ENCODE data around the gene PEX5L. TPM values are rescaled to one million over a fixed set of nuclear protein-coding genes. Genes with fewer than 3 reads are reported as not detected.
A peak's percentile ranks its signal among the peaks of the same experiment; 100 is the strongest.

PEX5L gene
- total RNA-seq, 1 experiment from 2014 or later, result not detected

DNA sequence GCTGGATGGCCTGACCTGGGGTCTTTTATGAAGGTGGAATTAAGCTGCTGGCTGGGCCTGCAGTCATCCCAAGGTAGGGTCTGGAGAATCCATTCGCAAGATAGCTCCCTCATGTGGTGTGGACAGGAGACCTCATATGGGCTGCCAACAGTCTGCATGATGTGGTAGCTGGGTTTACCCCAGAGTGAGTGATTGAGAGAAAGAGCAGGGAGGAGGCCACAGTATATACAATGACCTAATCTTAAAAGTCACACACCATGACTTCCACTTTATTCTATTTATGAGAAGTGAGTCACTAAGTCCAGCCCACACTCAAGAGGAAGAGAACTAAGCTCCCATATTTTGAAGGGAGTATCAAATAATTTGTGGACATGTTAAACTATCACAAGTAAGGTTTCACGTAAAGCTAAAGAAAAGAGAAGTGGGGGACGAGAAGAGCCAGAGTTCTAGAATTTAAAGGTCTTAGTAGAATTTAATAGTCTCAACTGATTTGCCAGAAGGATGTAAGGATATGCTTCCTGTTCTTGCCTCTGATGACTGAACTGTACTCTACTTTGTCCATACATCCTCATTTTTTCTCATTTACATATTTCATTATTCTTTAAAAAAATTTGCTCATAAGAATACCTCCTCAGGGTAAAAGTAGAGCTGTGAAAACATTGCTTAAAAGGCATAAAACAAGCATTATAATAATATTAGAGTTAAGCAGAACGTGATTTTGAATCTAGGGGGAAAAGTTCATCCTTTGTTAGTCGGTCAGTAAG lies 184.4 kb downstream of the PEX5L start:
- BruUV-seq (replicated peaks), result no TSS peak
- no peaks in the 10 kb centered on the region for H3K27me3 ChIP-seq (ENCODE audit: insufficient read depth, low read length)
- CTCF ChIA-PET, result interaction anchor here (0.9 to 2.7 kb wide), 4 partner anchors 21 to 203 kb away, joined by 3 to 14 read pairs (median 4); no protein-coding TSS in a partner anchor
- TF ChIP-seq, protein P1, sequence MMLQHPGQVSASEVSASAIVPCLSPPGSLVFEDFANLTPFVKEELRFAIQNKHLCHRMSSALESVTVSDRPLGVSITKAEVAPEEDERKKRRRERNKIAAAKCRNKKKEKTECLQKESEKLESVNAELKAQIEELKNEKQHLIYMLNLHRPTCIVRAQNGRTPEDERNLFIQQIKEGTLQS (IDR thresholded peaks at IDR 0.05), result no peak
- TF ChIP-seq, protein P2, sequence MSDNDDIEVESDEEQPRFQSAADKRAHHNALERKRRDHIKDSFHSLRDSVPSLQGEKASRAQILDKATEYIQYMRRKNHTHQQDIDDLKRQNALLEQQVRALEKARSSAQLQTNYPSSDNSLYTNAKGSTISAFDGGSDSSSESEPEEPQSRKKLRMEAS (IDR thresholded peaks at IDR 0.05), result no peak
- TF ChIP-seq FOSL1 (IDR thresholded peaks at IDR 0.05; ENCODE audit: low read depth) (no peak), SP1 (IDR thresholded peaks at IDR 0.05; ENCODE audit: low read depth) (no peak), RAD21 (IDR thresholded peaks at IDR 0.05; ENCODE audit: low read depth) (peak; percentile 11; the same call in 1 of the 2 replicates)
- TF ChIP-seq, protein P3, sequence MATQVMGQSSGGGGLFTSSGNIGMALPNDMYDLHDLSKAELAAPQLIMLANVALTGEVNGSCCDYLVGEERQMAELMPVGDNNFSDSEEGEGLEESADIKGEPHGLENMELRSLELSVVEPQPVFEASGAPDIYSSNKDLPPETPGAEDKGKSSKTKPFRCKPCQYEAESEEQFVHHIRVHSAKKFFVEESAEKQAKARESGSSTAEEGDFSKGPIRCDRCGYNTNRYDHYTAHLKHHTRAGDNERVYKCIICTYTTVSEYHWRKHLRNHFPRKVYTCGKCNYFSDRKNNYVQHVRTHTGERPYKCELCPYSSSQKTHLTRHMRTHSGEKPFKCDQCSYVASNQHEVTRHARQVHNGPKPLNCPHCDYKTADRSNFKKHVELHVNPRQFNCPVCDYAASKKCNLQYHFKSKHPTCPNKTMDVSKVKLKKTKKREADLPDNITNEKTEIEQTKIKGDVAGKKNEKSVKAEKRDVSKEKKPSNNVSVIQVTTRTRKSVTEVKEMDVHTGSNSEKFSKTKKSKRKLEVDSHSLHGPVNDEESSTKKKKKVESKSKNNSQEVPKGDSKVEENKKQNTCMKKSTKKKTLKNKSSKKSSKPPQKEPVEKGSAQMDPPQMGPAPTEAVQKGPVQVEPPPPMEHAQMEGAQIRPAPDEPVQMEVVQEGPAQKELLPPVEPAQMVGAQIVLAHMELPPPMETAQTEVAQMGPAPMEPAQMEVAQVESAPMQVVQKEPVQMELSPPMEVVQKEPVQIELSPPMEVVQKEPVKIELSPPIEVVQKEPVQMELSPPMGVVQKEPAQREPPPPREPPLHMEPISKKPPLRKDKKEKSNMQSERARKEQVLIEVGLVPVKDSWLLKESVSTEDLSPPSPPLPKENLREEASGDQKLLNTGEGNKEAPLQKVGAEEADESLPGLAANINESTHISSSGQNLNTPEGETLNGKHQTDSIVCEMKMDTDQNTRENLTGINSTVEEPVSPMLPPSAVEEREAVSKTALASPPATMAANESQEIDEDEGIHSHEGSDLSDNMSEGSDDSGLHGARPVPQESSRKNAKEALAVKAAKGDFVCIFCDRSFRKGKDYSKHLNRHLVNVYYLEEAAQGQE (IDR thresholded peaks at IDR 0.05; ENCODE audit: low read depth), result no peak
- TF ChIP-seq, protein P4, sequence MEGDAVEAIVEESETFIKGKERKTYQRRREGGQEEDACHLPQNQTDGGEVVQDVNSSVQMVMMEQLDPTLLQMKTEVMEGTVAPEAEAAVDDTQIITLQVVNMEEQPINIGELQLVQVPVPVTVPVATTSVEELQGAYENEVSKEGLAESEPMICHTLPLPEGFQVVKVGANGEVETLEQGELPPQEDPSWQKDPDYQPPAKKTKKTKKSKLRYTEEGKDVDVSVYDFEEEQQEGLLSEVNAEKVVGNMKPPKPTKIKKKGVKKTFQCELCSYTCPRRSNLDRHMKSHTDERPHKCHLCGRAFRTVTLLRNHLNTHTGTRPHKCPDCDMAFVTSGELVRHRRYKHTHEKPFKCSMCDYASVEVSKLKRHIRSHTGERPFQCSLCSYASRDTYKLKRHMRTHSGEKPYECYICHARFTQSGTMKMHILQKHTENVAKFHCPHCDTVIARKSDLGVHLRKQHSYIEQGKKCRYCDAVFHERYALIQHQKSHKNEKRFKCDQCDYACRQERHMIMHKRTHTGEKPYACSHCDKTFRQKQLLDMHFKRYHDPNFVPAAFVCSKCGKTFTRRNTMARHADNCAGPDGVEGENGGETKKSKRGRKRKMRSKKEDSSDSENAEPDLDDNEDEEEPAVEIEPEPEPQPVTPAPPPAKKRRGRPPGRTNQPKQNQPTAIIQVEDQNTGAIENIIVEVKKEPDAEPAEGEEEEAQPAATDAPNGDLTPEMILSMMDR (IDR thresholded peaks at IDR 0.05 in 2 of 3, conservative IDR thresholded peaks at IDR 0.05 in 1 of 3; ENCODE audit: borderline replicate concordance in 1 of 3, insufficient read depth in 1 of 3, low read depth in 2 of 3, low read length in 2 of 3), result peak in 2 of 3 experiments; percentile 21 to 29; a peak in 1 of 6 replicates
- no peak overlapping the region for H3K4me2 ChIP-seq (ENCODE audit: low read length)
- no peak overlapping the region for H3K9ac ChIP-seq (ENCODE audit: low read length)
- H3K9me2 ChIP-seq (ENCODE audit: insufficient read depth), result no peaks in the 10 kb centered on the region
- no peaks in the 10 kb centered on the region for H3K36me3 ChIP-seq (ENCODE audit: control insufficient read depth in 1 of 2, insufficient read depth in 2 of 2, low read length in 2 of 2)
- no peaks in the 10 kb centered on the region for H3K4me1 ChIP-seq (ENCODE audit: control insufficient read depth in 1 of 2, insufficient read depth in 2 of 2, low read length in 2 of 2)
- POLR2A ChIA-PET, result no interaction called here
- no peaks in the 10 kb centered on the region for H4K20me1 ChIP-seq (ENCODE audit: insufficient read depth)
- H3K79me2 ChIP-seq (ENCODE audit: insufficient read depth, low read length), result no peaks in the 10 kb centered on the region
- H3K9me3 ChIP-seq (ENCODE audit: control insufficient read depth in 1 of 2, insufficient read depth in 1 of 2, low read depth in 1 of 2, low read length in 2 of 2), result no peaks in the 10 kb centered on the region
- no peak overlapping the region for H3K4me3 ChIP-seq (replicated peaks in 1 of 2; ENCODE audit: low read depth in 1 of 2, low read length in 2 of 2)
- intact Hi-C loops (cut with micrococcal nuclease), result no loop called here
- DNase-seq (ENCODE audit: low read depth, low spot score) (no peak), ATAC-seq (peak; percentile 80)
- RAD21 ChIA-PET (ENCODE audit: low non-redundant PET in 1 of 2, low total read pairs in 2 of 2, uncharacterized antibody in 2 of 2, unreplicated experiment in 2 of 2), result no interaction called here
- no peak overlapping the region for H3K27ac ChIP-seq (ENCODE audit: low read depth, low read length)
- no peak overlapping the region for H2AFZ ChIP-seq (ENCODE audit: low read depth, low read length, poor library complexity, severe bottlenecking)

All from HCT116 (cell line).